Lower lobe of right lung (tissue), 2 donors: Measurements from ENCODE around the gene RASGRF2. TPM values are rescaled to one million over a fixed set of nuclear protein-coding genes. Genes with fewer than 3 reads are reported as not detected.
A peak's percentile ranks its signal among the peaks of the same experiment; 100 is the strongest.

Experiments
- ATAC-seq, 2 donors: fragments of 200-7000 bp; cut with Tn5 transposase; one replicate each; pipeline ENCODE4 v1.9.1; 2020 to 2022; ENCODE audit warnings: mild to moderate bottlenecking in 2 of 2, moderate library complexity in 2 of 2
- DNase-seq: peaks from one replicate; pipeline ENCODE4 v3.0.0-alpha.2; 2020
- H3K27ac ChIP-seq: fragments of 200-600 bp; one replicate; pipeline ENCODE4 v1.8.0; 2022
- H3K27me3 ChIP-seq: fragments of 200-600 bp; one replicate; pipeline ENCODE4 v1.8.0; 2022; ENCODE audit warnings: low read depth
- H3K36me3 ChIP-seq: fragments of 200-600 bp; one replicate; pipeline ENCODE4 v1.8.0; 2022; ENCODE audit warnings: mild to moderate bottlenecking
- H3K4me1 ChIP-seq: fragments of 200-600 bp; one replicate; pipeline ENCODE4 v1.8.0; 2022
- H3K4me3 ChIP-seq: fragments of 200-600 bp; one replicate; pipeline ENCODE4 v1.8.0; 2022; ENCODE audit warnings: mild to moderate bottlenecking
- H3K9me3 ChIP-seq: fragments of 200-600 bp; one replicate; pipeline ENCODE4 v1.8.0; 2022
- CTCF ChIP-seq: fragments of 200-600 bp; IDR thresholded peaks from one replicate; pipeline ENCODE4 v1.8.0; 2022; ENCODE audit warnings: antibody characterized with exemption, mild to moderate bottlenecking
- intact Hi-C: fragments of 100-400 bp; cut with DNase I; formaldehyde crosslinking; loops from one replicate; pipeline ENCODE4 v1.11.0; 2022
- total RNA-seq: library from RNA; stranded (reverse); fragmentation: NEBNext Ultra II Directional; extraction: Animal tissue kit (Norgen Biotek cat#: 25700); gene quantifications from one replicate; pipeline ENCODE4 v1.2.1, GENCODE V29; 2021
- donor health status: DM: no; HTN: yes; CAD: no; lungs with severe emphysema.

Gene RASGRF2
- total RNA-seq, 1 donor from 2014 or later = 6.7 TPM

DNA sequence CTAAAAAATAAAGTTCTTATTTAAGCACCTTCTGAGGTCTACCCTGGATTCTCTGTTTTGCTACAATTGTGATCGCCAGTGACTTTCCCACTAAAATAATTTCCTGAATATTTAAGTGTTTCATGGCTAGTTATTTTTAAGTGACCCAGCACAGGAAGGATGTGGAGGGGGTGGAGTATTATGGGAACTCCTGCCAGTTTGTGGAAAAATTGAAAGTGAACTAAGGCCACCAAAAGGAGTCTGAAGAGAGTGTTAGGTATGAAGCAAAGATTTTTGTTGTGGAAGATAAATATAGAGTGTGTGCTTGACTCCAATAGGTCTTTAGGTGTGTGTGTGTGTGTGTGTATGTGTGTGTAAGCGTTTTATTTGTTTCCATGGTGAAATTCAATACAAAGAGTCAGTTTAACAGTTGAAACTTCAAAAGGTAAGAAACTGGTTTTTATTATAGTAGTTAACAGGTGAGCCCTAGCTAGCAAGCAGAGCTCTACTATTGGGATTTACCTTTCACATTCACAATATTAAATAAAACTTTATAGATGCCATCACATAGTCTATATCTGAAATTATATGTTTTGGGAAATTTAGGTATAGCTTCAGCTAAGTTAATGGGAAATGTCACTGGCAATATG lies 25.6 kb downstream of the RASGRF2 start:
- Histone ChIP-seq H3K27me3 (no peaks in the 10 kb centered on the region), H3K36me3 (no peaks in the 10 kb centered on the region), H3K4me1 (peaks cover 10% of the 10 kb centered on the region), H3K4me3 (no peak overlapping the region), H3K9me3 (no peaks in the 10 kb centered on the region), H3K27ac (peak overlapping the region; percentile 25)
- intact Hi-C loops = no loop called here
- no peak for DNase-seq
- peak in 1 of 2 donors; percentile 49 for ATAC-seq
- TF ChIP-seq CTCF = no peak

GRCh38 chr5:80986382-80986781 lies 26.2 kb downstream of the RASGRF2 start:
- no peak for TF ChIP-seq CTCF
- peaks cover 10% of the 10 kb centered on the region for H3K4me1 ChIP-seq
- no peak overlapping the region for H3K4me3 ChIP-seq
- no peaks in the 10 kb centered on the region for H3K27me3 ChIP-seq
- peak overlapping the region; percentile 25 for H3K27ac ChIP-seq
- ATAC-seq (no peak), DNase-seq (no peak)
- no peaks in the 10 kb centered on the region for H3K9me3 ChIP-seq
- intact Hi-C loops = no loop called here
- no peaks in the 10 kb centered on the region for H3K36me3 ChIP-seq

DNA sequence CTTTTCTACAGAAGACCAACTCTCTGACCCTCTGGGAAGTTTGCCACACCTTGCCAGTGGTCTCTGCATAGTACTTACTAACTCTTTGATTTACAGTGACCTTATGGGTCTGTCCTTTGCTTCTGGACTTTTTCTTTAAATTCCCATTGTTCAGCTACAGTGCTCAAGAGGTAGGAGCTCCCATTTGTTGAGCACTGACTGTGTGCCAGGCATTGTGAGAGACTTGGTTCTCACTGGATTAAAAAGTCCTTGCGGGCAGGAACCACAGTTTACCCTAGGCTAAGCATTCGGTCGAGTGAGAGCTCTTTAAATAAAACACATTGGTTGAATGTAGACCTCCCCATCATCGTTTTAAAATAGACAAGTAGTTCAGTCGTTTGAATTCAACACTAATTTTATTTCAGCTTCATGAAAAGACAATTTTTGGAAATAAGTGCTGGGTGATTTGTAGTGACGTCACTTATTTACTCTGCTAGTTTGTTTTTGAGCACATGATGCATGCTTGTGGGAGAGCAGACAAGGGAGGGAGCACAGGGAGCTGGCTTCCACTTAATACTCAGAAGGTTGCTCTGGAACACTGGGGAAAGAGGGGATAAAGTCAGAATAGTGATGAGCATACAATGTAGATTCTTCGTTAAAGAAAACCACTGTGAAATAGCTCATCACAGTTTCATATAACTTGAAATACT lies 27.1 kb downstream of the RASGRF2 start:
- no peak overlapping the region for H3K4me3 ChIP-seq
- H3K9me3 ChIP-seq = no peaks in the 10 kb centered on the region
- intact Hi-C loops = no loop called here
- no peak for DNase-seq
- no peaks in the 10 kb centered on the region for H3K27me3 ChIP-seq
- no peak for TF ChIP-seq CTCF
- ATAC-seq = no peak
- peaks cover 10% of the 10 kb centered on the region for H3K4me1 ChIP-seq
- no peaks in the 10 kb centered on the region for H3K36me3 ChIP-seq
- H3K27ac ChIP-seq = no peak overlapping the region

DNA sequence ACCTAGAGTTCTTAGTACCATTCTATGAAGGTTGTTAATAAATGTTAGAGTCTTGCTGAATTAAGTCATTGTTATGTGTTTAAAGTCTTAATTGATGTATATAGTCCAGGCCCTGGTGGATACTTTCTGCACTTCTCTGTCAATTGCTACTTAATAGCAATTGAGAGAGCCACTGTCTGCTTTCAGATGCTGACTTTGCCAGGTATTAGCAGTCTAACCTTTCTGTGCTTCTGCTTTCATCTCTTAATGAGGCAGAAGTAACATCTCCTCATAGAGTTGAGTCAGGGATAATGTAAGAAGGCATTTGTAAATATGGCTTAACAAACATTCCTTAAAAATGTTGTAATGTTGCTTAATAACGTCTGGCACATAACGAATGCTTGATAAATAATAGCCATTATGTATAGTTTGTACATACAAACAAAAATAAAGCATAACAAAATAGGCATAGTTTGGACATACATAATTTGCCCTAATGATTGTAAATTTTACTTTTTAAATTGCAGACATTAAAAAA lies 28.3 kb downstream of the RASGRF2 start:
- H3K4me3 ChIP-seq = no peak overlapping the region
- DNase-seq (no peak), ATAC-seq (no peak)
- peaks cover 10% of the 10 kb centered on the region for H3K4me1 ChIP-seq
- TF ChIP-seq CTCF = no peak
- intact Hi-C loops = no loop called here
- no peaks in the 10 kb centered on the region for H3K36me3 ChIP-seq
- no peaks in the 10 kb centered on the region for H3K27me3 ChIP-seq
- H3K9me3 ChIP-seq = no peaks in the 10 kb centered on the region
- H3K27ac ChIP-seq = no peak overlapping the region

DNA sequence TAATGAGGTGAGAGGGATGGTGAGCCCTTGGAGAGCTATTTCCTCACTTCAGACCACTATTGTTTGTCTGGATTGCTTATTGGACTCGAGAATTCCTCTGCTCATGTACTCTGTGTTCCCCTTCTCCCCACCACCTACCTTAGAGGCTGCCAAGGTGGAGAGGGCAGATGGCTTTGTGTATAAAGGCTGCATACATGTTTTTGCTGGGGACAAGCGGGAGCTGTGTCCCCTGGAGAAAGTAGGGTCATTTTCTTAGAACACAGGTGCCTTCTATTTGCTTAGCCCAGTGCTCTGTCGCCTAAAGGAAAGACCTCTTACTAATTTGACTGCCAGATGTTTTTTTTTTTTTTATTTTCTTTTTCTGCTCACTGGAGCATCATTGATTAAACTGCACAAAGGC lies 29.7 kb downstream of the RASGRF2 start:
- Histone ChIP-seq H3K27ac (no peak overlapping the region), H3K4me3 (no peak overlapping the region), H3K36me3 (no peaks in the 10 kb centered on the region), H3K27me3 (no peaks in the 10 kb centered on the region), H3K9me3 (no peaks in the 10 kb centered on the region), H3K4me1 (peaks cover 10% of the 10 kb centered on the region)
- TF ChIP-seq CTCF = no peak
- intact Hi-C loops = no loop called here
- no peak for ATAC-seq
- DNase-seq = no peak
